IPS-18c (cell line): ENCODE data around the gene SOX1.
A peak's percentile ranks its signal among the peaks of the same experiment; 100 is the strongest.

ENCODE experiments used
- H3K4me3 ChIP-seq: 2 replicates; pipeline ENCODE4 v1.7.0; 2013; ENCODE audit warnings: low read depth, mild to moderate bottlenecking, low read length, moderate library complexity; ENCODE audit not compliant: insufficient read depth
- H3K9me3 ChIP-seq: one replicate; pipeline ENCODE4 v1.6.1; 2013; ENCODE audit warnings: mild to moderate bottlenecking, low read length, moderate library complexity; ENCODE audit not compliant: control insufficient read depth, insufficient read depth

SOX1 gene

DNA sequence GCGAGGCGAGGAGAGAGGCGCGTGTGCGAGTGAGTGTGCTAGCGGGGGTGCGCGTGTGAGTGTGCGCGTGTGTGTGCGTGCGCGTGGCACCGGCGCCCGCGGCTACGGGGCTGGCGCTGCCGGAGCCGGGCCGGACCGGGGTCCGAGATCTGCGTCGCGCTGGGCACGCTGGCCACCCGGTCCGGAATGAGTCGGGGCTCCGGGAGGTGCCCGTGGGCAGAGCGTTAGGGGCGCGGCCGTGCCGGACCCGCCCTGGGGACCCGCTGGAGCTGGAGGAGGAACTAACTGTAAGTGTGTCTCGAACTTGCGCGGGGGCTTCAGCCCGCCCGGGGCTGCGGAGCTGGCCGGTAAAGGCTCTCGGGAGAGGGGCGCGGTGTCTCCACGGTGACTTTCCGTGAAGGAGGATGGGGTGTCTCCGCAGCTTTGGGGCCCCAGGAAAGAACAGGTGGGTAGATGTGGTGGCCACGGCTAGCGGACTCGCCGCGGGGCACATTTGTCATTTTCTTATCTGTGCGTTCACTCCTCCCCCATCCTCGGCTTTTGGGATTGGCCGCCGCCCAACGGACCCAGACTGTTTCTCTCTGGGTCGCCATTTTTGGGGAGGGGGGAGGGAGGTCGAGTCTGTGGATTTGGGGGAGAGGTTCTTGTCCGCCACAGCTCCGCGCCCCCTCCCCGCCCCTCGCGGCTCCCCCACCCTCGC is 10.1 kb upstream of the SOX1 start:
- peak overlapping the region; percentile 40 for H3K4me3 ChIP-seq
- H3K9me3 ChIP-seq = no peaks in the 10 kb centered on the region

- H3K9me3 ChIP-seq = no peaks in the 10 kb centered on the region
- peak overlapping the region; percentile 28; the same call in 1 of the 2 replicates for H3K4me3 ChIP-seq
Observed at GRCh38 chr13:112057439-112057735, 9.6 kb upstream of the SOX1 start.

- H3K4me3 ChIP-seq = peak overlapping the region; percentile 28; the same call in 1 of the 2 replicates
- no peaks in the 10 kb centered on the region for H3K9me3 ChIP-seq
Observed at GRCh38 chr13:112057736-112058518, 9.0 kb upstream of the SOX1 start.

GRCh38 chr13:112058519-112058873 is 8.5 kb upstream of the SOX1 start:
- Histone ChIP-seq H3K4me3 (no peak overlapping the region; the same call in 1 of the 2 replicates), H3K9me3 (no peaks in the 10 kb centered on the region)

- H3K4me3 ChIP-seq = no peak overlapping the region
- H3K9me3 ChIP-seq = no peaks in the 10 kb centered on the region
Observed at GRCh38 chr13:112058941-112059340, 8.0 kb upstream of the SOX1 start.

DNA sequence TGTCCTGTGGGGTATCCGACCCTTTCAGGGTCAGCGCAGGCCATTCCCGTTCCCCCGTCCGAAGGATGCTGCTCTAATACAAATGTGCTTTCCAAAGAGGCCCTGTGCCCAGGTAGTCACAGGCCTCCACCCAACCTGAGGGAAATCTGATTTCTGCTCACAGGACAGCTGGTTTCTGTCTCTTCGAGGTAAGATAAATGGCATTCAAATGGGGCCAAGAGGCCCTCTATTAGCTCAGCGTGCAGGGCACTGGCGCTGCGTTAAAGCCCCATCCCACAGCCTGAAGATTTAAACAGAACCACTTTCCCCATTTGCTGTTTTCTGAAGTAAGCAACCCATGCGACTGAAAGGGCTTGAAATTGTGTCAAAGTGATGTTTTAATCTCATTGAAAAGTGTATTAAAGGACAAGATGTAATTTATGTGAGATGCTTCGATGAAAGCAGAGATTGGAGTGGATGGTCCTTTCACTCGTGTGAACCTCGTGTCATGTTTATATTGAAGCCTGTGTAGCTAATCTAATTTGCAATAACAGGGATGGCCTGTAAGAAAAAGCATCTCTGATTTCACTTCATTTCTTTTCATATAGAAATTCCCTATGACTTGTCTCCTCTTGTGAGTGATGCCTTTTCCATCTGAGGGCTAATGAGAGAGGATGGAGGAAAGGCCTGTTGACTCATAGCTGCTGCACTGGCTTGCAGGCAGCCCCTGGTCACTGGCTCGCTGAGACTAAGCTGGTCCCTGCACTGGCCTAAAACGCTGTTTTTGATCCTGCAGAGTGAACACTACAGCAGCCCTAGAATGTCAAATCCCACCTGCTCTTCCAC is 7.3 kb upstream of the SOX1 start:
- no peaks in the 10 kb centered on the region for H3K9me3 ChIP-seq

DNA sequence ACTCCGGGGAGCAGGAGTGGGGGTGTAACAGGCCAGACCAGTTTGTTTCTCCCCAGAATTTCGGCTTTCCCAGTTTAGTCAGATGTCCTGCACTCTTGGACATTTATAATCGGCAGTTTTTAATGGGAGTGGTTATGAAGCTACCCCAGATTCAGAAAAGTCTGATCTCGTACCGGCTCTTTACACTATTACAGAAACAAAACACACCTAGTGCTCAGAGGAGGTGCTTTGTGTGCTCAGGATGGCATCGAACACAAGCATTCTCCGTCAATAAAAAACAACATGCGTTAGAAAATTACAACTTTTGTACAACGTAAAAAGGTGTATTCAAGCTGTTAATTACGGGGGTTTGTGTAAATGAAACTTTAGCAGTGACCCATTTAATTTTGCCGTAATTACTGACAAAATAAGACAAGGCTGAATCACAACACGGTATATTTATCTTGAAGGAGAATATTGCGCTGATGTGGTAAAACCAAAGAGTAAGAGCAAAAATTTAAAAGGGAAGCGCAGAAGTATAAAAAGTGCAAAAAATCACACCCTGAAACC is 6.6 kb upstream of the SOX1 start:
- H3K9me3 ChIP-seq = no peaks in the 10 kb centered on the region
- H3K4me3 ChIP-seq = no peak overlapping the region

More for the DNA sequence above, 7.3 kb upstream of the SOX1 start:
- H3K4me3 ChIP-seq = no peak overlapping the region

GRCh38 chr13:112060899-112061366 is 6.0 kb upstream of the SOX1 start:
- no peak overlapping the region for H3K4me3 ChIP-seq
- no peaks in the 10 kb centered on the region for H3K9me3 ChIP-seq

- no peak overlapping the region; the same call in 1 of the 2 replicates for H3K4me3 ChIP-seq
Observed at GRCh38 chr13:112061367-112062061, 5.4 kb upstream of the SOX1 start.

GRCh38 chr13:112062072-112062567 is 4.8 kb upstream of the SOX1 start:
- no peak overlapping the region; the same call in 1 of the 2 replicates for H3K4me3 ChIP-seq
- H3K9me3 ChIP-seq = no peaks in the 10 kb centered on the region

More at GRCh38 chr13:112061367-112062061, 5.4 kb upstream of the SOX1 start:
- no peaks in the 10 kb centered on the region for H3K9me3 ChIP-seq

DNA sequence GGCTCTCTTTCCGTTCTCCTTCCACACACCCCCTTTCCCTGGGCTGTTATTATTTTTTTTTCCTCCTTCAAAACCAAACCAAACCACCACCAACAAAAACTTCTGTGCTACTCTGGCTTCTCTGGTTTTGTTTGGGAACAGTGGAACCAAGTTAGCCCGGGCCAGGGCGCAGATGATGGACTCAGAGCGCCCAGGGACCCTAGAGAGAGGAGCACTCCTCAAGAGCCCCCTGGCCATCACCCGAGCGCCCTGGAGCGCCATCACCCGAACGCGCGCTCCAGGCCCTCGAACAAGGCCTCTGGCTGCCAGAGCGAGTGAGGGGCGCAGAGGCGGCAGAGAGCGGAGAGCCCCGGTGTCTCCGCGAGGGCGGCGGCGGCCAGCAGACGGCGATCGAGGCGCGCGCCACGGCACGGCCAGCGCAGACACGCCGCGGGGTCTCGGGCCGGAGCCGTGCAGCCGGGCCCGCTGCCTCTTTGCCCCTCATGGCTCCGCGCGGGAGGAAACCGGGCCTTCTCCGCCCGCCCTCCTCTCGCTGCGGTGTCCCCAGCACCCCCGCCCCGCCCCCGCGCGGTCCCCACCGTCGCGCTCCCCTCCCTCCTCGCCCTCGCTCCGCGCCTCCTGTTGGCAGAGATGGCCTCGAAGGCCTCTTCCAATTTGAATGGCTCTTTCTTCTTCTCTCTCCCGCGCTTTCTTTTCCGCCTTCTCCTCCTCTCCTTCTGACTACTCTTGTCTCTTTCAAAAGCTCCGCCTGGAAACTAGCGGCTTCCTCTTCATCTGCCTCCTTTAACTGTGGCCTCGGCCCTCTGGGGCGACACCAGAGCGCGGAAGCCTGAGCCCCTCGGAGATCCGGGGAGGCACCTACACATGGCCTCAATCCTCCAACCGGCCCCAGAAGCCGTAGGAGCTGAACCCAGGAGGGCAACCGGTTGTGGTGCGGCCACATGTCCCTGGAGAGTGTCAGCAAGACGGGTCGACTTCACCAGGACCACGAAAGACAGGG is 4.1 kb upstream of the SOX1 start:
- no peak overlapping the region; the same call in 1 of the 2 replicates for H3K4me3 ChIP-seq
- H3K9me3 ChIP-seq = no peaks in the 10 kb centered on the region

DNA sequence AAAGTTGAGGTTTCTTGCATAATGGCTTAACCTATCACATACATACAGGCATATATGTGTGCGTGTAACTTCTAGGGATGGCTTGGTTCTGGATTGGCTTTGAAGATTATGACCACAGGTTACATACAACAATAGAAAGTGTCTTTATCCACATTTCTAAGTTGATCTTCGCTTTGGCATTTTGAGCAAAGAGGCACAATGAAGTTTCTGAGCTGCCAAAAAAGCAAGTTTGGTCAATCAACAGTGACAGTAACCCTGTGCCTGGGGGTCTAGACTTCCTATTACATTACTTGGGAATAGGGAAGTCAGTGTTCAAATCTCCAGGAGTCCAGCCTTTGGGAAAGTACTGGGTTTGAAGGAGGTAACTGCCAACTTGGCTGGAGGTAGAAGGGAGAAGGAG is 3.1 kb upstream of the SOX1 start:
- Histone ChIP-seq H3K9me3 (no peaks in the 10 kb centered on the region), H3K4me3 (no peak overlapping the region)

- no peaks in the 10 kb centered on the region for H3K9me3 ChIP-seq
- no peak overlapping the region for H3K4me3 ChIP-seq
Observed at GRCh38 chr13:112064222-112064621, 2.7 kb upstream of the SOX1 start.

DNA sequence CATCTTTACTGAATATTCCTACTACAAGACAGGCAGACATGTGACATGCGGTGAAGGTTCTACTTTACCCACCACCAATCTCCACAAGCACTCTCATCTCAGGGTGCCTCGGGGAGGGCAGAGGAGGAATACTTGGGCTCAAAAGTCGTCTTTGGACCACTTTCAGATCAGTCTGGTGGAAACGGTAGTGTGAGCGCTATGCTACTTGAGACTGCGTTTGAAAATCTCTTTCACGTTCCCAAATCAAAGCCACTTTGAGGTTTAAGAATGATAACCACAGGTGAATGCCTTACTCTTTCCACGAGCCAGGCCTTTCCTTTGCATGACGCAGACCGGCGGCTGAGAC is 1.5 kb upstream of the SOX1 start:
- H3K4me3 ChIP-seq = no peak overlapping the region
- no peaks in the 10 kb centered on the region for H3K9me3 ChIP-seq

DNA sequence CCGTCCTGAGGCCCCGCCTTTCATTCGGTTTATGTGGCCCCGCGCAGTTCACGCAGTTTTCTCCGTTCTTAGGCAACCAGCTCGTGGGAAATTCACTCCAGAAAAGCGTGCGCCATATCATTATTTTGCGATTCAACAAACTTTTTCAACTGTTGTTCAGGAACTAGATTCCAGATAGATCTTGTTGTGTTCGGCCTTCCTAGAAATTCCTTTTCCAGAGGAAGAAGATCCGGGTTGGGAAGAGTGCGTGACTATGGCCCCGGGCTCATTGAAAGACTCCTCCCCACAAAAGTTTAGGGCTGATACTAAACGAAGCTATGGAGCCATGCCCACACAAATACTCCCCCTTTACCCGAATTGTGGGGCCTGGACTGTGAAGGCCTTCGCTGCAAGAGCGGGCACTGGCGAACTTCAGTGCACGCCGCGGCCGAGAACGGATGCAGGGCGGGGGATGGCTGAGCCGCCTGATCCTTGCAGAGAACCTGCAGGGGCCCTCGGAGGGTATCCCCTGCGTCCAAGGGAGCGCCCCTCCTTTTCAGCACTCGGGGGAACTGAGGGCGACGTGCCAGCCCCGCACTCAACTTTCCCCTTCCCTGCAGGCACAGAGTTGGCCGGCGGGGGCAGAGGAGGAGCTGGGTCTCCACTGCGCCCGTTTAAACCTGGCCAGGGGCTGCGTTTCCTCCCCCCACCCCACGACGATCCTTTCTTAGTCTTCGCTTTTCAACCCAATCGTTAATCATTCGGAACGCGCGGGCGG is 904 bp upstream of the SOX1 start:
- peak overlapping the region; percentile 49 for H3K4me3 ChIP-seq
- H3K9me3 ChIP-seq = no peaks in the 10 kb centered on the region
